ENCODE results near the gene CNIH2.

CNIH2 gene

DNA sequence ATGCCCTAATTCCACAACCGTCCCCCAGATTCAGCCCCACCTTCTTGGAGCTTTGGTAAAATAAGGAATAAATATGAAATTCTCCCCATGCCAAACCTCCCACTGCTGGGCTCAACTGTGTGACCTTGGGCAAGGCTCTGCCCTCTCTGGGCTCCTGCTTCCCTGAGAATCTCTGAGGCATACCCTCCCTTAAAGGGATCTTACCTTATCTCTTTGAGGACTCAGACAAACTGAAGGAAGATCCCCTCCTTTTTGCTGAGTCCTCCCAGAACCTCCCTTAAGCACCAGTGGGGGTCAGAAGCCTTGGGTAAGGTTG, 36.2 kb downstream of the CNIH2 start:
- Histone ChIP-seq H3K4me1 (ENCODE audit: insufficient read depth, low read length, poor library complexity, severe bottlenecking) (peaks cover 40% of the 10 kb centered on the region), H3K27me3 (ENCODE audit: insufficient read depth, low read length, poor library complexity, severe bottlenecking) (no peaks in the 10 kb centered on the region), H3K4me2 (ENCODE audit: low read depth, low read length, poor library complexity, severe bottlenecking) (peak overlapping the region; percentile 68), H3K79me2 (ENCODE audit: insufficient read depth, low read length) (no peaks in the 10 kb centered on the region), H2AFZ (ENCODE audit: low read length) (no peak overlapping the region), H3K9me3 (ENCODE audit: insufficient read depth, low read depth, low read length) (no peaks in the 10 kb centered on the region), H3K4me3 (ENCODE audit: low read length, poor library complexity, severe bottlenecking) (no peak overlapping the region), H3K36me3 (ENCODE audit: insufficient read depth, low read length) (no peaks in the 10 kb centered on the region), H4K20me1 (ENCODE audit: insufficient read depth, low read length, poor library complexity, severe bottlenecking) (no peaks in the 10 kb centered on the region), H3K9me2 (replicated peaks; ENCODE audit: low read depth, low read length) (no peaks in the 10 kb centered on the region), H3F3A (ENCODE audit: low read depth) (no peaks in the 10 kb centered on the region), H3K9ac (ENCODE audit: low read depth, low read length, poor library complexity, severe bottlenecking) (peak overlapping the region; percentile 62)
- TF ChIP-seq, protein P1, sequence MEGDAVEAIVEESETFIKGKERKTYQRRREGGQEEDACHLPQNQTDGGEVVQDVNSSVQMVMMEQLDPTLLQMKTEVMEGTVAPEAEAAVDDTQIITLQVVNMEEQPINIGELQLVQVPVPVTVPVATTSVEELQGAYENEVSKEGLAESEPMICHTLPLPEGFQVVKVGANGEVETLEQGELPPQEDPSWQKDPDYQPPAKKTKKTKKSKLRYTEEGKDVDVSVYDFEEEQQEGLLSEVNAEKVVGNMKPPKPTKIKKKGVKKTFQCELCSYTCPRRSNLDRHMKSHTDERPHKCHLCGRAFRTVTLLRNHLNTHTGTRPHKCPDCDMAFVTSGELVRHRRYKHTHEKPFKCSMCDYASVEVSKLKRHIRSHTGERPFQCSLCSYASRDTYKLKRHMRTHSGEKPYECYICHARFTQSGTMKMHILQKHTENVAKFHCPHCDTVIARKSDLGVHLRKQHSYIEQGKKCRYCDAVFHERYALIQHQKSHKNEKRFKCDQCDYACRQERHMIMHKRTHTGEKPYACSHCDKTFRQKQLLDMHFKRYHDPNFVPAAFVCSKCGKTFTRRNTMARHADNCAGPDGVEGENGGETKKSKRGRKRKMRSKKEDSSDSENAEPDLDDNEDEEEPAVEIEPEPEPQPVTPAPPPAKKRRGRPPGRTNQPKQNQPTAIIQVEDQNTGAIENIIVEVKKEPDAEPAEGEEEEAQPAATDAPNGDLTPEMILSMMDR (conservative IDR thresholded peaks at IDR 0.05; ENCODE audit: low read length), result no peak
- no peak for TF ChIP-seq EZH2phosphoT487 (IDR thresholded peaks at IDR 0.05; ENCODE audit: borderline replicate concordance)

GRCh38 chr11:66314561-66315497, 36.9 kb downstream of the CNIH2 start:
- Histone ChIP-seq H3F3A (ENCODE audit: low read depth) (no peaks in the 10 kb centered on the region), H3K9me2 (replicated peaks; ENCODE audit: low read depth, low read length) (no peaks in the 10 kb centered on the region), H3K9me3 (ENCODE audit: insufficient read depth, low read depth, low read length) (no peaks in the 10 kb centered on the region), H3K27me3 (ENCODE audit: insufficient read depth, low read length, poor library complexity, severe bottlenecking) (no peaks in the 10 kb centered on the region), H3K4me3 (ENCODE audit: low read length, poor library complexity, severe bottlenecking) (no peak overlapping the region), H3K9ac (ENCODE audit: low read depth, low read length, poor library complexity, severe bottlenecking) (no peak overlapping the region), H3K79me2 (ENCODE audit: insufficient read depth, low read length) (no peaks in the 10 kb centered on the region), H3K4me1 (ENCODE audit: insufficient read depth, low read length, poor library complexity, severe bottlenecking) (peaks cover 43% of the 10 kb centered on the region), H3K4me2 (ENCODE audit: low read depth, low read length, poor library complexity, severe bottlenecking) (no peak overlapping the region), H3K36me3 (ENCODE audit: insufficient read depth, low read length) (no peaks in the 10 kb centered on the region), H2AFZ (ENCODE audit: low read length) (no peak overlapping the region), H4K20me1 (ENCODE audit: insufficient read depth, low read length, poor library complexity, severe bottlenecking) (no peaks in the 10 kb centered on the region)
- TF ChIP-seq, protein P1 (conservative IDR thresholded peaks at IDR 0.05; ENCODE audit: low read length), result no peak
- TF ChIP-seq EZH2phosphoT487 (IDR thresholded peaks at IDR 0.05; ENCODE audit: borderline replicate concordance), result no peak

DNA sequence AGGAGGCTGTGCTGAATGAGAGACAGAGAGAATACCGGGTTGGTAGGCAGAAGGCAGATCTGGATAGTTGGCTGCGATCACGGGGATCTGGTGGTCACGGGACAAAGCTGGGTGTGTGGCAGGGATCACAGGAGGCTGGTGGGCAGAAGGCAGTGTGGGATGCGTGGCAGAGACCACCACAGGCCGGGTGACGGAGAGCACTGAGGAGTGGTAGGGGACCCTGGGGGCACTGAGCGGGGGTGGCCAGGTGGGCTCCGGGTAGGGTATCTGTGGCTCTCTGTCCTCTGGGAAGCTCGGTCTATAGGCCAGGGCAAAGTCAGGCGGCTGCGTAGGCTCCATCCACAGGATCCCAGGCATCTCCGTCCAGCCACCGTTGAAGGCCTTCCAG, 37.5 kb downstream of the CNIH2 start:
- H4K20me1 ChIP-seq (ENCODE audit: insufficient read depth, low read length, poor library complexity, severe bottlenecking), result no peaks in the 10 kb centered on the region

More for the DNA sequence above, 37.5 kb downstream of the CNIH2 start:
- no peaks in the 10 kb centered on the region for H3K79me2 ChIP-seq (ENCODE audit: insufficient read depth, low read length)
- H3K9me3 ChIP-seq (ENCODE audit: insufficient read depth, low read depth, low read length), result no peaks in the 10 kb centered on the region
- no peak overlapping the region for H3K9ac ChIP-seq (ENCODE audit: low read depth, low read length, poor library complexity, severe bottlenecking)
- H3K4me3 ChIP-seq (ENCODE audit: low read length, poor library complexity, severe bottlenecking), result no peak overlapping the region
- H3F3A ChIP-seq (ENCODE audit: low read depth), result no peaks in the 10 kb centered on the region
- H3K9me2 ChIP-seq (replicated peaks; ENCODE audit: low read depth, low read length), result no peaks in the 10 kb centered on the region
- H3K27me3 ChIP-seq (ENCODE audit: insufficient read depth, low read length, poor library complexity, severe bottlenecking), result no peaks in the 10 kb centered on the region
- TF ChIP-seq EZH2phosphoT487 (IDR thresholded peaks at IDR 0.05; ENCODE audit: borderline replicate concordance), result no peak
- TF ChIP-seq, protein P1 (conservative IDR thresholded peaks at IDR 0.05; ENCODE audit: low read length), result no peak
- H2AFZ ChIP-seq (ENCODE audit: low read length), result no peak overlapping the region
- H3K36me3 ChIP-seq (ENCODE audit: insufficient read depth, low read length), result no peaks in the 10 kb centered on the region
- H3K4me1 ChIP-seq (ENCODE audit: insufficient read depth, low read length, poor library complexity, severe bottlenecking), result peaks cover 43% of the 10 kb centered on the region
- H3K4me2 ChIP-seq (ENCODE audit: low read depth, low read length, poor library complexity, severe bottlenecking), result no peak overlapping the region

Data from Loucy (cell line).